ENCODE results near the gene BMPER. TPM values are rescaled to one million over a fixed set of nuclear protein-coding genes. Genes with fewer than 3 reads are reported as not detected.

BMPER gene
- total and polyA plus RNA-seq, 2 experiments from 2014 or later: 4.5 to 6.3 TPM

DNA sequence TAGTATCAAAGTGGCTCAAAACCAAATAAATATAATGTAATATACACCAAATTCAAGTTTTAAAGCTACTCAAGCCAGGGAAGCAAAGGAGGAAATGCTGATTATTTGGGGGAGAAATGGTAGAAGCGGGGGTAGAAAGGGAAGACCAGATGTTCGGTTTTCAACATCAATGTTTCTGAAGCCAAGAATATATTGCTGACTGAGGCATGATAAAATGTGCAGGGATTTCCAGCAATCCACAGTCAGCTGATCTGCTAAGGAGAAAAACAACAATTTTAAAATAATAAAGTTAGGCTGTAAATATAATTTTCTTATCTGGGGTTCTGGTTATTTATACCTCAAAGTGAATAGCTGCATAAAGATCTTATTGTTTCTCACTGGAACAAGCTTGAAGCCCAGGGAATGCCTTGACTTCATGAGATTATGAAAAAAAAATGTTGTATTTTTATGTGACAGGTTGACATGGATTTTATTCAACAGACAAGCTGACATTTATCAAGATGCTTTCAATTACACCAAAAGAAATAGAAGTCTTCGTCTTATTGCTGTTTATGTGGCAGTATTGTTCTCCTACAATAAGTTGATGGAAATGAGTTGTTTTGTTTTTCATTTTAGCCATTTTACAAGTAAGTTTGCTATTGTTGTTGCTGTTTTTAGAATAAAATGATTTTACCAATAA, 28.6 kb upstream of the BMPER start:
- no peak for DNase-seq (ENCODE audit: low spot score)
- no peaks in the 10 kb centered on the region for H3K9me2 ChIP-seq (replicated peaks; ENCODE audit: insufficient read depth)
- H3K9me3 ChIP-seq (ENCODE audit: low read depth): no peaks in the 10 kb centered on the region
- peaks cover 4% of the 10 kb centered on the region for H3K27me3 ChIP-seq
- no peaks in the 10 kb centered on the region for H4K20me1 ChIP-seq (ENCODE audit: insufficient read depth, poor library complexity, severe bottlenecking)
- H3K79me2 ChIP-seq: no peaks in the 10 kb centered on the region
- no peak overlapping the region for H3K4me3 ChIP-seq
- no peak overlapping the region for H3K4me2 ChIP-seq
- peaks cover 9% of the 10 kb centered on the region for H3K4me1 ChIP-seq (ENCODE audit: insufficient read depth)
- TF ChIP-seq, protein P1, sequence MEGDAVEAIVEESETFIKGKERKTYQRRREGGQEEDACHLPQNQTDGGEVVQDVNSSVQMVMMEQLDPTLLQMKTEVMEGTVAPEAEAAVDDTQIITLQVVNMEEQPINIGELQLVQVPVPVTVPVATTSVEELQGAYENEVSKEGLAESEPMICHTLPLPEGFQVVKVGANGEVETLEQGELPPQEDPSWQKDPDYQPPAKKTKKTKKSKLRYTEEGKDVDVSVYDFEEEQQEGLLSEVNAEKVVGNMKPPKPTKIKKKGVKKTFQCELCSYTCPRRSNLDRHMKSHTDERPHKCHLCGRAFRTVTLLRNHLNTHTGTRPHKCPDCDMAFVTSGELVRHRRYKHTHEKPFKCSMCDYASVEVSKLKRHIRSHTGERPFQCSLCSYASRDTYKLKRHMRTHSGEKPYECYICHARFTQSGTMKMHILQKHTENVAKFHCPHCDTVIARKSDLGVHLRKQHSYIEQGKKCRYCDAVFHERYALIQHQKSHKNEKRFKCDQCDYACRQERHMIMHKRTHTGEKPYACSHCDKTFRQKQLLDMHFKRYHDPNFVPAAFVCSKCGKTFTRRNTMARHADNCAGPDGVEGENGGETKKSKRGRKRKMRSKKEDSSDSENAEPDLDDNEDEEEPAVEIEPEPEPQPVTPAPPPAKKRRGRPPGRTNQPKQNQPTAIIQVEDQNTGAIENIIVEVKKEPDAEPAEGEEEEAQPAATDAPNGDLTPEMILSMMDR (IDR thresholded peaks at IDR 0.05; ENCODE audit: poor library complexity): no peak
- TF ChIP-seq EZH2phosphoT487 (IDR thresholded peaks at IDR 0.05; ENCODE audit: low read depth, severe bottlenecking, unreplicated experiment): no peak
- H2AFZ ChIP-seq: no peak overlapping the region
- no peak overlapping the region for H3K27ac ChIP-seq
- 81% methylated on average over 3 of the region's 3 CpGs for WGBS (ENCODE audit: low lambda C conversion rate, missing lambda C conversion rate)
- H3K36me3 ChIP-seq (replicated peaks; ENCODE audit: insufficient read depth, low read depth): no peaks in the 10 kb centered on the region

DNA sequence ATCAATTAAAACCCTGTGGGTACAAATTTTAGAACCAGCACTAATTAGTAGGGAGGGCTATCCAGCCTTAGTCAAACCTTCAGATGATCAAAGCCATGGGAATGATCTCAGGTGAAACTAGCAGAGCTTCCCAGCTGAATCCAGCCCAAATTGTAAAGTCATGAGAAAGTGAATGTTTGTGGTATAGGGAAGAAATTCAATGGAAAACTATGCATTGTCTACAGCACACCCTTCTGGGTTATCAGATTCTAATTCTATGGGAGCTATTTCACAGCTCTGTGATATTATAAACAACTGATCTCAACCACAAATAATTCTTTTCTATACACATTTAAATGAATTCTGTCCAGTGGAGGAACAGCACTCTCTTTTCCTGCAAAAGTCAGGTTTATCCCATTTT, 24.6 kb upstream of the BMPER start:
- Histone ChIP-seq H3K9me2 (replicated peaks; ENCODE audit: insufficient read depth) (no peaks in the 10 kb centered on the region), H3K4me2 (no peak overlapping the region), H3K9me3 (ENCODE audit: low read depth) (no peaks in the 10 kb centered on the region), H4K20me1 (ENCODE audit: insufficient read depth, poor library complexity, severe bottlenecking) (no peaks in the 10 kb centered on the region), H3K27me3 (peaks cover 4% of the 10 kb centered on the region), H3K36me3 (replicated peaks; ENCODE audit: insufficient read depth, low read depth) (no peaks in the 10 kb centered on the region), H3K4me3 (no peak overlapping the region), H3K27ac (no peak overlapping the region), H3K4me1 (ENCODE audit: insufficient read depth) (peaks cover 9% of the 10 kb centered on the region), H2AFZ (no peak overlapping the region), H3K79me2 (no peaks in the 10 kb centered on the region)
- DNase-seq (ENCODE audit: low spot score): no peak
- TF ChIP-seq, protein P1 (IDR thresholded peaks at IDR 0.05; ENCODE audit: poor library complexity): no peak
- TF ChIP-seq EZH2 (IDR thresholded peaks at IDR 0.05; ENCODE audit: borderline replicate concordance) (no peak), EZH2phosphoT487 (IDR thresholded peaks at IDR 0.05; ENCODE audit: low read depth, severe bottlenecking, unreplicated experiment) (no peak)

DNA sequence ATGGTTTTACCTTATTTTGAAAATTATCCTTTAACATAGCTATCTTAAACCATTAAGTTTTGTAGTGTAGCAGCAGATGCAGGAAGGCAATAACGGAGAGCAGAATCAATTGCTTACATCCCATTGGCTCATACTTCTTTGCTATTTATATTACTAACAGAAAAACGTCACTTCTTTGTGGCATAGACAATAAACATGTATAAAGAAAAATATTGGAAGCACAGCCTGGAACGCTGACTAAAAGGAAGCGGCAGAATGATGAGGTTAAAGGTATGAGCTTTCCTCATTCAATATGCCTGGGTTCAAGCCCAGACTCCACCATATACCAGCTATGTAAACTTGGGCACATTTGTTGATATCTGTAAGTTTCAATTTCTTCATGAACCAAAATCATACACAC, 24.0 kb upstream of the BMPER start:
- H3K4me3 ChIP-seq: no peak overlapping the region
- peaks cover 4% of the 10 kb centered on the region for H3K27me3 ChIP-seq
- no peak overlapping the region for H2AFZ ChIP-seq
- no peaks in the 10 kb centered on the region for H4K20me1 ChIP-seq (ENCODE audit: insufficient read depth, poor library complexity, severe bottlenecking)
- no peak overlapping the region for H3K4me2 ChIP-seq
- H3K27ac ChIP-seq: no peak overlapping the region
- no peaks in the 10 kb centered on the region for H3K36me3 ChIP-seq (replicated peaks; ENCODE audit: insufficient read depth, low read depth)
- H3K4me1 ChIP-seq (ENCODE audit: insufficient read depth): peaks cover 9% of the 10 kb centered on the region
- H3K79me2 ChIP-seq: no peaks in the 10 kb centered on the region
- DNase-seq (ENCODE audit: low spot score): no peak
- H3K9me2 ChIP-seq (replicated peaks; ENCODE audit: insufficient read depth): no peaks in the 10 kb centered on the region
- TF ChIP-seq EZH2phosphoT487 (IDR thresholded peaks at IDR 0.05; ENCODE audit: low read depth, severe bottlenecking, unreplicated experiment): no peak
- TF ChIP-seq, protein P1 (IDR thresholded peaks at IDR 0.05; ENCODE audit: poor library complexity): no peak
- TF ChIP-seq EZH2 (IDR thresholded peaks at IDR 0.05; ENCODE audit: borderline replicate concordance): no peak
- WGBS (ENCODE audit: low lambda C conversion rate, missing lambda C conversion rate): 85% methylated on average over 4 of the region's 4 CpGs
- no peaks in the 10 kb centered on the region for H3K9me3 ChIP-seq (ENCODE audit: low read depth)
